IMR-90 (cell line): Measurements from ENCODE around the gene UBN2. TPM values are rescaled to one million over a fixed set of nuclear protein-coding genes. Genes with fewer than 3 reads are reported as not detected.

Source experiments
- ATAC-seq: fragments of 200-7000 bp; cut with Tn5 transposase; 2 replicates; pipeline ENCODE4 v1.9.1; 2020; ENCODE audit warnings: low read depth, mild to moderate bottlenecking, moderate library complexity
- BruUV-seq: library from RNA; stranded (reverse); fragments of 400-500 nt; replicated peaks from 2 replicates; lab custom pipeline; 2021; lab: Mats Ljungman, UMichigan
- CTCF ChIA-PET: fragments of 300-600 bp; formaldehyde crosslinking; extraction: SDS; loops from one replicate; lab custom pipeline; 2021; ENCODE audit warnings: antibody characterized with exemption; lab: Yijun Ruan, JAX
- POLR2A ChIA-PET: fragments of 300-600 bp; sonication (Branson Sonifier 250); formaldehyde crosslinking; loops from one replicate; lab custom pipeline; 2022; ENCODE audit warnings: antibody characterized with exemption; ENCODE audit not compliant: unreplicated experiment; lab: Charles Lee
- DNase-seq: peaks from one replicate; pipeline ENCODE4 v3.0.0; 2013
- H2AFZ ChIP-seq: replicated peaks from 2 replicates; pipeline ENCODE3; 2013; ENCODE audit warnings: low read length, mild to moderate bottlenecking; ENCODE audit not compliant: poor library complexity
- H2AK5ac ChIP-seq: 2 replicates; pipeline ENCODE4 v1.6.1; 2013; ENCODE audit warnings: low read depth, low read length, inconsistent platforms
- H2AK9ac ChIP-seq: replicated peaks from 2 replicates; pipeline ENCODE3; 2013; ENCODE audit warnings: mild to moderate bottlenecking, low read depth, low read length, moderate library complexity; ENCODE audit not compliant: poor library complexity
- H2BK120ac ChIP-seq: 2 replicates; pipeline ENCODE4 v1.6.1; 2013; ENCODE audit warnings: low read depth, low read length, inconsistent platforms
- H2BK15ac ChIP-seq: 3 replicates; pipeline ENCODE4 v1.6.1; 2013; ENCODE audit warnings: low read depth, low read length, inconsistent platforms
- H2BK20ac ChIP-seq: 2 replicates; pipeline ENCODE4 v1.6.1; 2013; ENCODE audit warnings: low read depth, mild to moderate bottlenecking, inconsistent platforms, low read length, moderate library complexity
- H2BK5ac ChIP-seq: 2 replicates; pipeline ENCODE4 v1.6.1; 2013; ENCODE audit warnings: mild to moderate bottlenecking, low read depth, low read length, inconsistent platforms; ENCODE audit not compliant: poor library complexity, severe bottlenecking
- H3K14ac ChIP-seq: replicated peaks from 2 replicates; pipeline ENCODE4 v1.6.1; 2013; ENCODE audit warnings: low read depth, low read length, inconsistent platforms
- H3K18ac ChIP-seq: 2 replicates; pipeline ENCODE4 v1.6.1; 2013; ENCODE audit warnings: low read depth, low read length, control low read depth
- H3K23ac ChIP-seq: 2 replicates; pipeline ENCODE4 v1.6.1; 2013; ENCODE audit warnings: low read depth, low read length, inconsistent platforms
- H3K27ac ChIP-seq: 2 replicates; pipeline ENCODE4 v1.5.1; 2013; ENCODE audit warnings: mild to moderate bottlenecking, control low read depth, low read length; ENCODE audit not compliant: insufficient read depth
- H3K27me3 ChIP-seq: 2 replicates; pipeline ENCODE4 v1.6.1; 2013; ENCODE audit warnings: low read length; ENCODE audit not compliant: control insufficient read depth, insufficient read depth
- H3K36me3 ChIP-seq: 2 replicates; pipeline ENCODE4 v1.6.1; 2013; ENCODE audit warnings: low read length, mixed read lengths; ENCODE audit not compliant: control insufficient read depth, insufficient read depth
- H3K4ac ChIP-seq: 2 replicates; pipeline ENCODE4 v1.6.1; 2013; ENCODE audit warnings: low read depth, low read length, inconsistent platforms
- H3K4me1 ChIP-seq: 2 replicates; pipeline ENCODE4 v1.6.1; 2013; ENCODE audit warnings: low read length, mixed read lengths; ENCODE audit not compliant: control insufficient read depth, insufficient read depth
- H3K4me2 ChIP-seq: 2 replicates; pipeline ENCODE4 v1.6.1; 2013; ENCODE audit warnings: low read depth, mild to moderate bottlenecking, control low read depth, low read length, moderate library complexity
- H3K4me3 ChIP-seq: 2 replicates; pipeline ENCODE4 v1.5.1; 2013; ENCODE audit warnings: low read depth, mild to moderate bottlenecking, control low read depth, low read length, moderate library complexity; ENCODE audit not compliant: insufficient read depth
- H3K56ac ChIP-seq: 2 replicates; pipeline ENCODE4 v1.6.1; 2013; ENCODE audit warnings: low read length, inconsistent platforms; ENCODE audit not compliant: insufficient read depth; ENCODE audit errors: extremely low read depth
- H3K79me1 ChIP-seq, 2 experiments: 2 replicates each; pipeline ENCODE4 v1.6.1; 2013; ENCODE audit warnings: low read length in 2 of 2, inconsistent platforms in 1 of 2, low read depth in 1 of 2
- H3K9ac ChIP-seq: 2 replicates; pipeline ENCODE4 v1.6.1; 2013; ENCODE audit warnings: low read depth, low read length, control low read depth
- H3K9me1 ChIP-seq: 2 replicates; pipeline ENCODE4 v1.6.1; 2013; ENCODE audit warnings: low read length, inconsistent platforms; ENCODE audit not compliant: insufficient read depth
- H3K9me3 ChIP-seq: 2 replicates; pipeline ENCODE4 v1.6.1; 2013; ENCODE audit warnings: low read length; ENCODE audit not compliant: control insufficient read depth, insufficient read depth
- H4K20me1 ChIP-seq: 2 replicates; pipeline ENCODE4 v1.6.1; 2013; ENCODE audit warnings: low read length, inconsistent platforms; ENCODE audit not compliant: insufficient read depth
- H4K5ac ChIP-seq: 2 replicates; pipeline ENCODE4 v1.6.1; 2013; ENCODE audit warnings: mild to moderate bottlenecking, low read depth, low read length, control low read depth
- H4K8ac ChIP-seq, 2 experiments: 2 replicates each; pipeline ENCODE4 v1.6.1; 2013; ENCODE audit warnings: low read depth in 2 of 2, low read length in 2 of 2, control low read depth in 1 of 2, inconsistent platforms in 1 of 2
- H4K91ac ChIP-seq: 2 replicates; pipeline ENCODE4 v1.6.1; 2013; ENCODE audit warnings: low read depth, low read length, inconsistent platforms; ENCODE audit not compliant: insufficient read depth
- BHLHE40 ChIP-seq: fragments of 150-350 bp; IDR thresholded peaks from 2 replicates; pipeline ENCODE4 v1.6.1; 2016; ENCODE audit warnings: mild to moderate bottlenecking, low read depth, low read length
- CEBPB ChIP-seq: IDR thresholded peaks from 2 replicates; pipeline ENCODE4 v1.6.1; 2012; ENCODE audit warnings: low read depth, low read length, improper control_type of control experiment
- CHD1 ChIP-seq: IDR thresholded peaks from 2 replicates; pipeline ENCODE4 v1.6.1; 2012; ENCODE audit warnings: low read depth, low read length, improper control_type of control experiment
- FOS ChIP-seq: fragments of 150-350 bp; IDR thresholded peaks from 2 replicates; pipeline ENCODE4 v1.6.1; 2016; ENCODE audit warnings: low read depth, low read length
- MAFK ChIP-seq: IDR thresholded peaks from 2 replicates; pipeline ENCODE4 v1.6.1; 2012; ENCODE audit warnings: low read depth, low read length, improper control_type of control experiment
- MXI1 ChIP-seq: IDR thresholded peaks from 2 replicates; pipeline ENCODE4 v1.6.1; 2012; ENCODE audit warnings: low read depth, mild to moderate bottlenecking, low read length, moderate library complexity, borderline replicate concordance
- NFE2L2 ChIP-seq: fragments of 150-350 bp; IDR thresholded peaks from 2 replicates; pipeline ENCODE4 v1.6.1; 2016; ENCODE audit warnings: low read depth, mild to moderate bottlenecking, low read length
- RAD21 ChIP-seq: IDR thresholded peaks from 2 replicates; pipeline ENCODE4 v1.6.1; 2012; ENCODE audit warnings: low read length, improper control_type of control experiment
- RCOR1 ChIP-seq: IDR thresholded peaks from 2 replicates; pipeline ENCODE4 v1.6.1; 2012; ENCODE audit warnings: mild to moderate bottlenecking, low read length, improper control_type of control experiment; ENCODE audit not compliant: insufficient replicate concordance
- SMC3 ChIP-seq: fragments of 150-350 bp; IDR thresholded peaks from 2 replicates; pipeline ENCODE4 v1.6.1; 2016; ENCODE audit warnings: low read depth, mild to moderate bottlenecking, antibody characterized with exemption, low read length, moderate library complexity
- WGBS, 2 experiments: methylation state at CpG; one replicate each; pipeline versions ENCODE4 v1.1.5 to v1.1.7; 2013; ENCODE audit warnings: missing lambda C conversion rate in 2 of 2; ENCODE audit not compliant: insufficient read length in 1 of 2; ENCODE audit errors: extremely low coverage in 2 of 2; 5-methylcytosine and 5-hydroxymethylcytosine counted together
- dilution Hi-C: fragments of 300-500 bp; cut with HindIII; formaldehyde crosslinking; loops from one replicate; pipeline ENCODE4 v1.14.3; 2018; ENCODE audit warnings: low sequenced_read_pairs; ENCODE audit not compliant: unreplicated experiment
- in situ Hi-C: fragments of 300-500 bp; cut with MboI; formaldehyde crosslinking; loops from 3 replicates; pipeline ENCODE4 v1.14.3; 2019; ENCODE audit warnings: low sequenced_read_pairs, inconsistent platforms, mixed read lengths
- intact Hi-C: fragments of 100-400 bp; cut with micrococcal nuclease; formaldehyde crosslinking; loops from 2 replicates; pipeline ENCODE4 v1.10.0; 2022
- polyA plus RNA-seq, 3 experiments: library from polyadenylated mRNA; depleted of rRNA; stranded (reverse); fragments of >200 nt; gene quantifications; 2 replicates each; pipeline ENCODE4 v1.2.3, GENCODE V29; 2012; ENCODE audit warnings: low replicate concordance in 1 of 3
- total RNA-seq: library from RNA; depleted of rRNA; stranded (reverse); fragments of >200 nt; gene quantifications from 2 replicates; pipeline ENCODE4 v1.2.3, GENCODE V29; 2012
- TF ChIP-seq, protein P1 (sequence below): fragments of 150-350 bp; IDR thresholded peaks from 2 replicates; pipeline ENCODE4 v1.6.1; 2016; ENCODE audit warnings: low read depth, mild to moderate bottlenecking, low read length, moderate library complexity, borderline replicate concordance
- TF ChIP-seq, protein P2 (sequence below): fragments of 150-350 bp; IDR thresholded peaks from 2 replicates; pipeline ENCODE4 v1.6.1; 2017; ENCODE audit warnings: mild to moderate bottlenecking, antibody characterized with exemption, low read length, low read depth

Gene UBN2
- total and polyA plus RNA-seq, 2 of the 4 experiments (the other 2 are of a cell fraction), result 1.6 to 2.3 TPM

DNA sequence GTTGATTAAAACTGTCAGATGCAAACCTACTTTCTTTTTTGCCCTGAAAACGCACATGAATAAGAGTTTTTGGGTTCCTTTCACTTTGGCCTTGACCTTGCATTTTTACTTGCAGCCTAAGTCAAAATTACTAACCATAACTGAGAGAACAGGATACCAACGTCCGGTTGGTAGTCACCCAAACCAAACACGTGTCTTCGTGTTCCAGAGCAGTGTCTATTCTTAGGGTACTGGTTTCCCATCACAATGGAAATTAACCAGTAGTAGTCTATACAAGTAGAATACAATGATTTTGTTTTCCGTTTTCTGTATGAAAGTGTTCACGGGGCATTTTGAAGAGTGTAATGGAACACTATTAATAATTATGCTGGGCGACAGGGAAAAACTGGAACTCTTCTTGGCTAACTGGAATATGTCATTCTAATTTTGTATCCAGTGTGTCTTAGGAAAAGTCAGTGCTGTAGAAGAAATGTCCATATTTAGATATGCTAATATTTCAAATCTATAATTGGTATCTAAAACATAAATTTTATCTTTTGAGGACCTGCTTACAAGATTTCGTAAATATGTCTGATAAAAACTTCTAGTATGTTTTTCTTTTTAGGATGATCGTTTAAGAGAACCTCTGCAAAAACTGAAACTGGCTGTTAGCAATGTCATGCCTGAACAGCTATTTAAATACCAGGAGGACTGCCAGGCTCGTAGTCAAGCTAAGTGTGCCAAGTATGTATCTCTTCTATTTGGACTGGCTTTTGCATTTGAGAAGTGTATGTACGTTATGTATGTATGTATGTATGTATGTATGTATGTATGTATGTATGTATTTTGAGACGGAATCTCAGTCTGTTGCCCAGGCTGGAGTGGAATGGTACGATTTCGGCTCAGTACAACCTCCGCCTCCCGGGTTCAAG, 40.9 kb downstream of the UBN2 start:
- CTCF ChIA-PET, result no interaction called here
- intact Hi-C loops, result no loop called here
- H2AFZ ChIP-seq, result no peak overlapping the region
- no peak overlapping the region for H3K9ac ChIP-seq
- H3K79me1 ChIP-seq, result no peaks in the 10 kb centered on the region
- H2BK5ac ChIP-seq, result no peak overlapping the region
- H3K23ac ChIP-seq, result no peak overlapping the region
- no peak overlapping the region for H4K8ac ChIP-seq
- H2AK5ac ChIP-seq, result no peak overlapping the region
- no peaks in the 10 kb centered on the region for H3K4me1 ChIP-seq
- no peak overlapping the region for H3K56ac ChIP-seq
- no peak overlapping the region for H3K4me3 ChIP-seq
- H4K20me1 ChIP-seq, result no peaks in the 10 kb centered on the region
- H3K9me1 ChIP-seq, result no peaks in the 10 kb centered on the region
- H3K27me3 ChIP-seq, result no peaks in the 10 kb centered on the region
- 87% methylated on average over 3 of the region's 17 CpGs; no CpG with 5 or more reads in 1 of the 2 experiments for WGBS, 2 experiments
- H3K4ac ChIP-seq, result no peak overlapping the region
- TF ChIP-seq FOS, result no peak
- TF ChIP-seq, protein P1, sequence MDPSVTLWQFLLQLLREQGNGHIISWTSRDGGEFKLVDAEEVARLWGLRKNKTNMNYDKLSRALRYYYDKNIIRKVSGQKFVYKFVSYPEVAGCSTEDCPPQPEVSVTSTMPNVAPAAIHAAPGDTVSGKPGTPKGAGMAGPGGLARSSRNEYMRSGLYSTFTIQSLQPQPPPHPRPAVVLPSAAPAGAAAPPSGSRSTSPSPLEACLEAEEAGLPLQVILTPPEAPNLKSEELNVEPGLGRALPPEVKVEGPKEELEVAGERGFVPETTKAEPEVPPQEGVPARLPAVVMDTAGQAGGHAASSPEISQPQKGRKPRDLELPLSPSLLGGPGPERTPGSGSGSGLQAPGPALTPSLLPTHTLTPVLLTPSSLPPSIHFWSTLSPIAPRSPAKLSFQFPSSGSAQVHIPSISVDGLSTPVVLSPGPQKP, result no peak
- TF ChIP-seq, protein P2, sequence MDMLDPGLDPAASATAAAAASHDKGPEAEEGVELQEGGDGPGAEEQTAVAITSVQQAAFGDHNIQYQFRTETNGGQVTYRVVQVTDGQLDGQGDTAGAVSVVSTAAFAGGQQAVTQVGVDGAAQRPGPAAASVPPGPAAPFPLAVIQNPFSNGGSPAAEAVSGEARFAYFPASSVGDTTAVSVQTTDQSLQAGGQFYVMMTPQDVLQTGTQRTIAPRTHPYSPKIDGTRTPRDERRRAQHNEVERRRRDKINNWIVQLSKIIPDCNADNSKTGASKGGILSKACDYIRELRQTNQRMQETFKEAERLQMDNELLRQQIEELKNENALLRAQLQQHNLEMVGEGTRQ, result no peak
- no peak for TF ChIP-seq NFE2L2
- no peak for TF ChIP-seq MXI1
- TF ChIP-seq RAD21, result no peak
- no peak for TF ChIP-seq CHD1
- no peak for TF ChIP-seq SMC3
- no peak for TF ChIP-seq CEBPB
- TF ChIP-seq MAFK, result no peak
- no peak for TF ChIP-seq BHLHE40
- no peak for TF ChIP-seq RCOR1
- no peak overlapping the region for H3K27ac ChIP-seq
- no peak overlapping the region for H3K4me2 ChIP-seq
- H2BK20ac ChIP-seq, result no peak overlapping the region
- no peak overlapping the region for H3K14ac ChIP-seq
- no peak overlapping the region for H2AK9ac ChIP-seq
- H3K9me3 ChIP-seq, result no peaks in the 10 kb centered on the region
- no peak overlapping the region for H4K5ac ChIP-seq
- DNase-seq (no peak), ATAC-seq (no peak)
- POLR2A ChIA-PET, result no interaction called here
- H2BK15ac ChIP-seq, result no peak overlapping the region
- BruUV-seq, result no TSS peak
- no peak overlapping the region for H3K18ac ChIP-seq
- dilution Hi-C loops, result no loop called here
- H4K91ac ChIP-seq, result no peak overlapping the region
- in situ Hi-C loops, result no loop called here
- no peak overlapping the region for H2BK120ac ChIP-seq
- H3K36me3 ChIP-seq, result peaks cover 33% of the 10 kb centered on the region
